ENCODE data around the gene FOXS1. TPM values are rescaled to one million over a fixed set of nuclear protein-coding genes. Genes with fewer than 3 reads are reported as not detected.

The FOXS1 gene
- total and polyA plus RNA-seq, 2 donors from 2014 or later = 2.1 to 9.8 TPM

GRCh38 chr20:31833931-31834521 is 11.4 kb downstream of the FOXS1 start:
- Histone ChIP-seq H3K4me3 (ENCODE audit: low read length in 3 of 3) (no peak overlapping the region), H3K36me3 (ENCODE audit: control insufficient read depth in 2 of 3, insufficient read depth in 3 of 3, low read length in 3 of 3) (no peaks in the 10 kb centered on the region), H3K27ac (ENCODE audit: low read depth in 2 of 2, low read length in 2 of 2) (no peak overlapping the region), H3K9ac (ENCODE audit: low read length in 3 of 3) (no peak overlapping the region), H3K9me3 (ENCODE audit: control insufficient read depth in 2 of 3, insufficient read depth in 1 of 3, low read length in 3 of 3) (no peaks in the 10 kb centered on the region), H3K4me1 (ENCODE audit: control insufficient read depth in 2 of 3, insufficient read depth in 2 of 3, low read depth in 1 of 3, low read length in 3 of 3) (peaks cover 0 to 15% (median 6%) of the 10 kb centered on the region in 3 donors), H3K27me3 (ENCODE audit: control insufficient read depth, insufficient read depth, low read length) (no peaks in the 10 kb centered on the region)
- TF ChIP-seq CTCF (IDR thresholded peaks at IDR 0.05; ENCODE audit: borderline replicate concordance, extremely low read depth, insufficient read depth) = no peak
- DNase-seq = peak in 1 of 5 donors; percentile 53
- intact Hi-C loops (cut with DNase I) = no loop called here
- no peak for FAIRE-seq

GRCh38 chr20:31833130-31833930 is 12.1 kb downstream of the FOXS1 start:
- Histone ChIP-seq H3K4me1 (ENCODE audit: control insufficient read depth in 2 of 3, insufficient read depth in 2 of 3, low read depth in 1 of 3, low read length in 3 of 3) (peaks cover 0 to 14% (median 6%) of the 10 kb centered on the region in 3 donors), H3K27me3 (ENCODE audit: control insufficient read depth, insufficient read depth, low read length) (no peaks in the 10 kb centered on the region), H3K27ac (ENCODE audit: low read depth in 2 of 2, low read length in 2 of 2) (no peak overlapping the region), H3K4me3 (ENCODE audit: low read length in 3 of 3) (no peak overlapping the region), H3K9ac (ENCODE audit: low read length in 3 of 3) (no peak overlapping the region), H3K9me3 (ENCODE audit: control insufficient read depth in 2 of 3, insufficient read depth in 1 of 3, low read length in 3 of 3) (no peaks in the 10 kb centered on the region), H3K36me3 (ENCODE audit: control insufficient read depth in 2 of 3, insufficient read depth in 3 of 3, low read length in 3 of 3) (no peaks in the 10 kb centered on the region)
- peak in 4 of 5 donors; percentile 77 to 86 (median 82) for DNase-seq
- peak; percentile 77 for TF ChIP-seq CTCF (IDR thresholded peaks at IDR 0.05; ENCODE audit: borderline replicate concordance, extremely low read depth, insufficient read depth)
- FAIRE-seq = no peak
- intact Hi-C loops (cut with DNase I) = no loop called here

GRCh38 chr20:31831771-31832306 is 13.6 kb downstream of the FOXS1 start:
- no peaks in the 10 kb centered on the region for H3K27me3 ChIP-seq (ENCODE audit: control insufficient read depth, insufficient read depth, low read length)
- no peak overlapping the region for H3K9ac ChIP-seq (ENCODE audit: low read length in 3 of 3)
- no peak for DNase-seq
- H3K27ac ChIP-seq (ENCODE audit: low read depth in 2 of 2, low read length in 2 of 2) = no peak overlapping the region
- H3K9me3 ChIP-seq (ENCODE audit: control insufficient read depth in 2 of 3, insufficient read depth in 1 of 3, low read length in 3 of 3) = no peaks in the 10 kb centered on the region
- intact Hi-C loops (cut with DNase I) = no loop called here
- TF ChIP-seq CTCF (IDR thresholded peaks at IDR 0.05; ENCODE audit: borderline replicate concordance, extremely low read depth, insufficient read depth) = no peak
- H3K4me3 ChIP-seq (ENCODE audit: low read length in 3 of 3) = no peak overlapping the region
- no peak for FAIRE-seq
- no peaks in the 10 kb centered on the region for H3K36me3 ChIP-seq (ENCODE audit: control insufficient read depth in 2 of 3, insufficient read depth in 3 of 3, low read length in 3 of 3)
- H3K4me1 ChIP-seq (ENCODE audit: control insufficient read depth in 2 of 3, insufficient read depth in 2 of 3, low read depth in 1 of 3, low read length in 3 of 3) = peaks cover 0 to 6% (median 6%) of the 10 kb centered on the region in 3 donors
